ENCODE measurements around the gene ZBP1. TPM values are rescaled to one million over a fixed set of nuclear protein-coding genes. Genes with fewer than 3 reads are reported as not detected.

The ZBP1 gene
- total RNA-seq, 2 donors from 2014 or later = 0.14 to 8.9 TPM

GRCh38 chr20:57605045-57605444 lies 15.2 kb downstream of the ZBP1 start:
- 84% methylated on average over 5 of the region's 5 CpGs for WGBS
- Histone ChIP-seq H3K36me3 (no peaks in the 10 kb centered on the region), H3K4me1 (replicated peaks) (no peaks in the 10 kb centered on the region), H3K27ac (no peak overlapping the region), H3K9me3 (no peaks in the 10 kb centered on the region), H3K27me3 (replicated peaks; ENCODE audit: insufficient read depth) (no peaks in the 10 kb centered on the region), H3K4me3 (no peak overlapping the region)
- no peak for DNase-seq (ENCODE audit: low spot score)
- intact Hi-C loops (cut with DNase I) = no loop called here
- TF ChIP-seq POLR2AphosphoS5 (IDR thresholded peaks at IDR 0.05) (no peak), POLR2A (IDR thresholded peaks at IDR 0.05) (no peak), CTCF (IDR thresholded peaks at IDR 0.05) (no peak)

GRCh38 chr20:57603120-57603519 lies 17.1 kb downstream of the ZBP1 start:
- no peak overlapping the region for H3K4me3 ChIP-seq
- 89% methylated on average over 10 of the region's 10 CpGs for WGBS
- no peaks in the 10 kb centered on the region for H3K36me3 ChIP-seq
- intact Hi-C loops (cut with DNase I) = no loop called here
- DNase-seq (ENCODE audit: low spot score) = no peak
- H3K4me1 ChIP-seq (replicated peaks) = no peaks in the 10 kb centered on the region
- TF ChIP-seq POLR2AphosphoS5 (IDR thresholded peaks at IDR 0.05) (no peak), CTCF (IDR thresholded peaks at IDR 0.05) (no peak), POLR2A (IDR thresholded peaks at IDR 0.05) (no peak)
- no peaks in the 10 kb centered on the region for H3K27me3 ChIP-seq (replicated peaks; ENCODE audit: insufficient read depth)
- H3K9me3 ChIP-seq = no peaks in the 10 kb centered on the region
- no peak overlapping the region for H3K27ac ChIP-seq

GRCh38 chr20:57601737-57602136 lies 18.5 kb downstream of the ZBP1 start:
- no peak for TF ChIP-seq POLR2AphosphoS5 (IDR thresholded peaks at IDR 0.05)
- no peak for TF ChIP-seq CTCF (IDR thresholded peaks at IDR 0.05)
- no peak for TF ChIP-seq POLR2A (IDR thresholded peaks at IDR 0.05)
- intact Hi-C loops (cut with DNase I) = no loop called here
- H3K36me3 ChIP-seq = no peaks in the 10 kb centered on the region
- no peak overlapping the region for H3K27ac ChIP-seq
- H3K27me3 ChIP-seq (replicated peaks; ENCODE audit: insufficient read depth) = no peaks in the 10 kb centered on the region
- no peak overlapping the region for H3K4me3 ChIP-seq
- 81% methylated on average over 5 of the region's 5 CpGs for WGBS
- no peak for DNase-seq (ENCODE audit: low spot score)
- no peaks in the 10 kb centered on the region for H3K9me3 ChIP-seq
- H3K4me1 ChIP-seq (replicated peaks) = no peaks in the 10 kb centered on the region

- H3K36me3 ChIP-seq = no peaks in the 10 kb centered on the region
- no peaks in the 10 kb centered on the region for H3K27me3 ChIP-seq (replicated peaks; ENCODE audit: insufficient read depth)
- TF ChIP-seq POLR2AphosphoS5 (IDR thresholded peaks at IDR 0.05) (no peak), CTCF (IDR thresholded peaks at IDR 0.05) (no peak), POLR2A (IDR thresholded peaks at IDR 0.05) (no peak)
- WGBS = 80% methylated on average over 2 of the region's 2 CpGs
- no peak for DNase-seq (ENCODE audit: low spot score)
- no peaks in the 10 kb centered on the region for H3K4me1 ChIP-seq (replicated peaks)
- no peaks in the 10 kb centered on the region for H3K9me3 ChIP-seq
- no peak overlapping the region for H3K27ac ChIP-seq
- intact Hi-C loops (cut with DNase I) = no loop called here
- no peak overlapping the region for H3K4me3 ChIP-seq
Observed at GRCh38 chr20:57601211-57601570, 19.0 kb downstream of the ZBP1 start.

- TF ChIP-seq POLR2A (IDR thresholded peaks at IDR 0.05) (no peak), POLR2AphosphoS5 (IDR thresholded peaks at IDR 0.05) (no peak), CTCF (IDR thresholded peaks at IDR 0.05) (no peak)
- no peaks in the 10 kb centered on the region for H3K9me3 ChIP-seq
- H3K27me3 ChIP-seq (replicated peaks; ENCODE audit: insufficient read depth) = no peaks in the 10 kb centered on the region
- no peak overlapping the region for H3K4me3 ChIP-seq
- H3K27ac ChIP-seq = no peak overlapping the region
- H3K36me3 ChIP-seq = no peaks in the 10 kb centered on the region
- intact Hi-C loops (cut with DNase I) = no loop called here
- DNase-seq (ENCODE audit: low spot score) = no peak
- H3K4me1 ChIP-seq (replicated peaks) = no peaks in the 10 kb centered on the region
- WGBS = 80% methylated on average over 13 of the region's 13 CpGs
Observed at GRCh38 chr20:57600320-57601210, 19.7 kb downstream of the ZBP1 start.
